NCI-H774 (cell line): ENCODE data around the gene DDX51.
"Not testable (repeated sequence)": the region's sequence is repeated elsewhere in the genome, so short reads cannot be mapped to it uniquely, and the experiment has no call there.

ENCODE experiments used
- DNase-seq: peaks from one replicate; lab custom pipeline; 2025; lab: John Stamatoyannopoulos, UW

The DDX51 gene

DNA sequence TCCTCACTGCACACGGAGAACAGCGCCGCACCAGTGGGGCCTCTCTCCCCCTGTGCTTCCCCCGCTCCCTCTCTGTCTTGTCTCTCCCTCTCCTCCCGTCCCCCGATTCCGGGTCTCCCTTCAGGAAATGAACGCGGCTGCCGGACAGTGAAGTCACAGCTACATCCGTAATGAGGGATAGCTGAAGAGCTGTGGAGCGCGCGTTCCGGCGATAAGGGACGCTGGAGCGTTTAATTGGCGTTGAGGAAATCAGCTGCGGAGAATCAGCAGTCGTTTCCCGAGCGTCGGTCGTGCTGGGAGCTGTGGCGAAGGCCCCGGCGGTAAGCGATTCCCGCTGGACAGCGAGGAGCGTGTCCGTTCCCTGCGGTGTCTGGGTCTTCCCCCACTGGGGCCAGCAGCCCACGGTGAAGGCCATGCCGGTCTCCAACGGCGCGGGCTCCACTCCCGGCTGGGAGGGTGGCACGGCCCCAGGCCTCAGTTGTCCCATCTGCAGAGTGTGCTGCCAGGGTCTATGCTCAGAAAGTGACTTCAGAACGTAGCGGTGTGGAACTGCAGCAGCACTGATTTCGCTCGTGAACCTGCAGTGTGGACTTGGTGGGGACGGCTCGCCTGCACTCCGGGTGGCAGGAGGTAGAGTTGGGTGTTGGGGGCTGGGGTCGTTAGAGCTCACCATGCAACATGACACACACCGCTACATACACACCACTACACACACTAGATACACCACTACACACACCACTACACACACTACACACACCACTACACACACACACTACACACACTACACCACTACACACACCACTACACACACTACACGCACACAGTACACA lies 11.0 kb upstream of the DDX51 start:
- no peak for DNase-seq

DNA sequence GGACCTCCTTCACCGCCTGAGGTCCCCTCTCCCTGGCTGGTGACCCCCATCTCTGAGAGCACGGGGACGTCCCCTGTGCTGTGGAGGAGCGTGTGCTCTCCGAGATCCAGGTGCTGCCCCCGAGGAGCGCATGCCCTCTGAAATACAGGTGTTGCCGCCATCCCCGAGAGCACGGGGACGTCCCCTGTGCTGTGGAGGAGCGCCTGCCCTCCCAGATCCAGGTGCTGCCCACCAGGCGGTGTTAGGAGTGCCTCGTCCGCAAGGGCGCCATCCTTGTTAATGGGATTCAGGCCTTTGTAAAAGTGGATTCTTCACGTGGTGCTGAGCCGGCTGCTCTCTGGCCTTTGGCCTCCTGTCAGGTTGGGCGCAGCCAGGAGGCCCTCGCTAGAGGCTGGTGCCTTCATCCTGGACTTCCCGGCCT lies 10.2 kb upstream of the DDX51 start:
- DNase-seq, result no peak

DNA sequence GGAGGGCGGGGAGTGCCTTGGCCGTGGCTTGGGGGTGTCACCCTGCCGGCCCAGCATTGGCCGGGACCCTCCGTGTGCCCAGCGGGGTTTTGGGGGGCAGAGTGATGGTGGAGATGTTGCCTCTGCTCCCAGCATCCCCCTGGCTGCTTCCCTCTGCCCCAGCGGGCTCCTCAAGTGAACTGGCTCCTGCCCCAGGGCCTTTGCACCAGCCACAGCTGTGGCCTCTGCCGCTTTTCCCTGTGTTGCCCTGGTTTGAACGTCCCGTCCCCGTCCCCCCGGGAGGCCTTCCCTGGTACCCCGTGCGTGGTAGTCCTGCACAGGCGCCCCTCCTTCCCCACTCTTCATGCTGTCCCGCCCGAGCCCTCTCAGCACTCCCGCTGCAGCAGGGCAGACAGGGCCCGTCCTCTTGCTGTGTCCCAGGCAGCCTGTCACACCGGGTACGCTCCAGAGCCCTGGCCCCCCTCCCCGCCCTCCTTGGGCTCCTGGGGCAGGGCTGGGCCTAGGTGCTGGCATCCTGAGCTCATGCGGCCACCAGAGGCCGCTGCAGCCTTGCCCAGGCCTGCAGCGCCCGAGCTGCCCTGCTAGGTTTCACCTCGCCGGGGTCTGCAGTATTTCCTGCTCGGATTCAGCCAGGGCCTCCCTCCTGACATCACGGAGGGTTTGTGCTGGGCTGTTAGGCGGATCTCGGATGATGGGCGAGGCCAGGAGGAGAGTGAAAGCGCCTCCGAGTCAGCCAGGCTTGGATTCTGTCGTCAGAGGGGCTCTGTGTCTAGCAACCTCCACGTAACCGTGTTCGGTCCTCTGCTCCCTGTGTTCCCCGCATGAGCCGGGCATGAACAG lies 9.6 kb upstream of the DDX51 start:
- DNase-seq, result peak; percentile 78

DNA sequence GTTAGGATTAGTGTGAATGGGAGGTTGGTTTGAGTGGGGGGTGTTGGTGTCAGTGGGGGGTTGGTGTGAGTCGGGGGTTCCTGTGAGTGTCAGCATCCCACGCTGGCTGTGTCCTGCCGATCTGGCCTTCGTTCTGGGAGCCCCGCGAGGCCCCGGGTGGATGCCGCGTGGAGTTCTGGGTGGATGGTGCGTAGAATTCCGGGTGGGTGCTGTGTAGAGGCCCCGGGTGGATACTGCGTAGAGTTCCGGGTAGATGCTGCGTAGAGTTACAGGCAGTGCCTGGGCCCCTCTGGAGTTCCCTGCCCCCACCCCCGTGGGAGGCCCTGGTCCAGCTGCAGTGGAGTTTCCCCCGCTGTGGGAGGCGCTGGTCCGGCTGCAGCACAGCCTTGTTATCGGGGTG lies 8.8 kb upstream of the DDX51 start:
- DNase-seq, result no peak

DNA sequence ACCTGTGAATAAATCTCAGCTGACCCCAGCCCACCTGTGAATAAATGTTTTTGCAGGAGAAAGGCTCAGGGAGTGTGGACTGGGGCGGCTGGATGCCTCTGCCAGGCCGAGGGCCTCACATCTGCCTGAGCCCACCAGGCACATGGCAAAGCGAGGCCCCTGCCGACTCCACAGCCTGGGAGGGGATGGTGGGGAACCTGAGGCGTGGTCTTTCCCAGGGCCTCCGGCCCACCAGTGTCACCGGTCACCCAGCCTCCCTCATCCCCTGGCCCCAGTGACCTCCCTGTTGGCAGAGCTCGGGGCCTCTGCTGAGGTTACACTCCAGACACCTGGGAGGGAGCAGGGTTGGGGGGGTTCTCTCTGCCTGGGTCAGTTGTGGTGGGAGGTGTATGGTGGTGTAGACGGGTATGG lies 8.3 kb upstream of the DDX51 start:
- DNase-seq, result no peak

DNA sequence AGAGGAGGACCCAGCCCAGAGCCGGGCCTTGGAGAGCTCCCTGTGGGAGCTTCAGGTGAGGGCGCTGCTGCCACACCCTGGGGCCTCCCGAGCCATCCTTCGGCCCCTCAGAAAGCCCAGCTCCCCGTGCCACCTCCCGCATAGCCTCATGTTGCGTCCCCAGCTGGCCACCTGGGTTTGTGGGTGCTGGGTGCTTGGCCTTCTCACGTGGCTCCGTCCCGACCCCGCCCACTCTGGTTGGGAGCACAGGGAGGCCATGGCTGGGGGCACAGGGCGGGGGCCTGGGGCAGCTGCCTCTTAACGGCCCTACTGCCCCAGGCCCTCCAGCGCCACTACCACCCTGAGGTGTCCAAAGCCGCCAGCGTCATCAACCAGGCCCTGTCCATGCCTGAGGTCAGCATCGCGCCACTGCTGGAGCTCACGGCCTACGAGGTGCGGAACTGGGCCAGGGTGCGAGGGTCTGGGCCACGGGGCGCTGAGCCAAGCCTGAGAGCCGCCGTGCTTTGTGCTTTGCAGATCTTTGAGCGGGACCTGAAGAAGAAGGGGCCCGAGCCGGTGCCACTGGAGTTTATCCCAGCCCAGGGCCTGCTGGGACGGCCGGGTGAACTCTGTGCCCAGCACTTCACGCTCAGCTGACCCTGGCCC lies 7.8 kb upstream of the DDX51 start:
- no peak for DNase-seq

DNA sequence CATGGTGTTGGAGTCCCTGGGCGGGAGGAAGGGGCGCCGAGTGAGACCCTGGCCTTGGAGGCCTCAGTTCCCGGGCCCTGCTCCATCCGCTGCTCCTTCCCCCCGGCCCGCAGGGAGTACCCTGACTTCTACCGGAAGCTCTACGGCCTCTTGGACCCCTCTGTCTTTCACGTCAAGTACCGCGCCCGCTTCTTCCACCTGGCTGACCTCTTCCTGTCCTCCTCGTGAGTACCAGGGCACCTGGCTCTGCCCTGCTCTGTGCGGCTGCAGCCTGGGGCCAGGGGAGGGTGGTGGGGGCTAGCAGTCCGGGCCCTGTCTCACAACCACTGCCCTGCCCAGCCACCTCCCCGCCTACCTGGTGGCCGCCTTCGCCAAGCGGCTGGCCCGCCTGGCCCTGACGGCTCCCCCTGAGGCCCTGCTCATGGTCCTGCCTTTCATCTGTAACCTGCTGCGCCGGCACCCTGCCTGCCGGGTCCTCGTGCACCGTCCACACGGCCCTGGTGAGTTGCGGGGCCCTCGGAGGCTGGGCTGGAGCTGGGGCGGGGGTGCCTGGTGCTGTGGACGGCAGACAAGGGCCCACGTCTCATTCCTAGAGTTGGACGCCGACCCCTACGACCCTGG lies 7.1 kb upstream of the DDX51 start:
- DNase-seq, result no peak

DNA sequence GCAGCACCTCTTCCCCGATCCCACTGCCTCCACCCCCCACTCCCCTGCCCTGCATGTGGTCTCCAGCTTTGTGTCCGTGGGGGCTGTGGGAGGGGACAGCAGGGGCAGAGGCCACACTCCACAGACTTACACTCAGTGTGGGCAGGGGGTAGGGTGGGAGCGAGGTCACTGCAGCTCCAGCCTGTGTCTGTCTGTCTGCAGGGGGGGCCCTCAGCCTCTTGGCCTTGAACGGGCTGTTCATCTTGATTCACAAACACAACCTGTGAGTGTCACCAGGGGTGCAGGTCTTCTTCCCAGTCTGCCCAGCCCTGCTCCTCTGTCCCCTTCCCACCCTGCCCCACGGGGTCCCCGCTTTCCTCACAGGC lies 6.6 kb upstream of the DDX51 start:
- no peak for DNase-seq

DNA sequence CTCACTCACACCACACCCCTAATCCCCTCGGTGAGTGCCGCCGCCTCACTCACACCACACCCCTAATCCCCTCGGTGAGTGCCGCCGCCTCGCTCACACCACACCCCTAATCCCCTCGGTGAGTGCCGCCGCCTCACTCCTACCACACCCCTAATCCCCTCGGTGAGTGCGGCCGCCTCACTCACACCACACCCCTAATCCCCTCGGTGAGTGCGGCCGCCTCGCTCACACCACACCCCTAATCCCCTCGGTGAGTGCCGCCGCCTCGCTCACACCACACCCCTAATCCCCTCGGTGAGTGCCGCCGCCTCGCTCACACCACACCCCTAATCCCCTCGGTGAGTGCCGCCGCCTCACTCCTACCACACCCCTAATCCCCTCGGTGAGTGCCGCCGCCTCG lies 5.4 kb upstream of the DDX51 start:
- DNase-seq, result not testable (repeated sequence)

DNA sequence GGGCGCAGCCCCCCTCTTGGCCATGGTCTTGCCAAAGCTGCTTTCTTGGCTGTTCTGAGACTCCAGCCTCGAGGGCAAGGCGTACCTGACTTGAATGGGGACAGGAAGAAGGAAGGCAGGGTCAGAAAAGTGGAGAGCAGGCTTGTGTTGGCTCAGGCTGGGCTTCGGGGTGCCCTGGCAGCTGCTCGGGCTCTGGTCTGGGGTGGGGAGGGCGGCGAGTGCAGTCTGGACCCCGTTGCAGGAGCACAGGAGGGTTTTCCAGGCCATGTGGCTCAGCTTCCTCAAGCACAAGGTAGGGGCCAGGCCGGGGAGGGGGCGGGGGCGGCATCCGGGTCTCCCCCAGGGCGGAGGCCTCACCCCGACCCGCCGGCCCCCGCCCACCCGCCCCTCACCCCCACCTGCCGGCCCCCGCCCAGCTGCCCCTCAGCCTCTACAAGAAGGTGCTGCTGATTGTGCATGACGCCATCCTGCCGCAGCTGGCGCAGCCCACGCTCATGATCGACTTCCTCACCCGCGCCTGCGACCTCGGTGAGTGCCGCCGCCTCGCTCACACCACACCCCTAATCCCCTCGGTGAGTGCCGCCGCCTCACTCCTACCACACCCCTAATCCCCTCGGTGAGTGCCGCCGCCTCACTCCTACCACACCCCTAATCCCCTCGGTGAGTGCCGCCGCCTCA lies 4.4 kb upstream of the DDX51 start:
- no peak for DNase-seq

DNA sequence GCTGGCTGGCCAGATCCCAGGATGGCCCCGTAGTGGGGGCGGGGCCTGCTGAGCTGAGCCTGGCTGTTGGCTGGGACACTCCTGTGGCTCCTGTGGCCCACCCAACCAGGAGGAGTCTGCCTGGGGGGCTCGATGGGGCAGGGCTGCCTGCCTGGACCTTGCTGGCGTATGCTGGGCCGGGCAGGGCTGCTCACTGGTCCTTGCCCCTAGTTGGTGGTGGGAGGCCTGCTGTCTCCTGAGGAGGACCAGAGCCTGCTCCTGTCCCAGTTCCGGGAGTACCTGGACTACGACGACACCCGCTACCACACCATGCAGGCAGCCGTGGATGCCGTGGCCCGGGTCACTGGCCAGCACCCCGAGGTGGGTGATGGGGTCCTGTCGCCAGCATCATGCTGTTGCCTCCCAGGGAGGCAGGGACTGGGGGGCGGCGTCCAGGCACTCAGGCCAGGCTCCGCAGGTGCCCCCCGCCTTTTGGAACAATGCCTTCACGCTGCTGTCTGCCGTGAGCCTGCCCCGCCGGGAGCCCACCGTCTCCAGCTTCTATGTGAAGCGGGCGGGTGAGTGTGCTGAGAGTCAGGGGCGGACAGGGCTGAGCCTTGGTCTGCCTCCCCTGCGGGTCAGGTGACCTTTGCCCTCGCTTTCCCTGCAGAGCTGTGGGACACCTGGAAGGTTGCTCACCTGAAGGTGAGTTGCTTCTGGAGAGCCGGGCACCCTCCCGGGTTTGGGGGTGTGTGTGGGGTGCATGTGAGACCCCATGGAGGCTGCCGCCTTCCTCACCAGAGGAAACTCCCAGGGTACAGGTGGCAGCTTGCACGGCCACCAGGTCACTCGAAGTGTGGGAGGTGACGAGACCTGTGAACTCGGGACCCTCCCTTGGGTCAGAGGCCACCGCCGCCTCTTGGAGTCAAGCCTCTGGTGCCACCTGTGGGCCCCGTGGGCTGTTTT lies 3.6 kb upstream of the DDX51 start:
- no peak for DNase-seq

DNA sequence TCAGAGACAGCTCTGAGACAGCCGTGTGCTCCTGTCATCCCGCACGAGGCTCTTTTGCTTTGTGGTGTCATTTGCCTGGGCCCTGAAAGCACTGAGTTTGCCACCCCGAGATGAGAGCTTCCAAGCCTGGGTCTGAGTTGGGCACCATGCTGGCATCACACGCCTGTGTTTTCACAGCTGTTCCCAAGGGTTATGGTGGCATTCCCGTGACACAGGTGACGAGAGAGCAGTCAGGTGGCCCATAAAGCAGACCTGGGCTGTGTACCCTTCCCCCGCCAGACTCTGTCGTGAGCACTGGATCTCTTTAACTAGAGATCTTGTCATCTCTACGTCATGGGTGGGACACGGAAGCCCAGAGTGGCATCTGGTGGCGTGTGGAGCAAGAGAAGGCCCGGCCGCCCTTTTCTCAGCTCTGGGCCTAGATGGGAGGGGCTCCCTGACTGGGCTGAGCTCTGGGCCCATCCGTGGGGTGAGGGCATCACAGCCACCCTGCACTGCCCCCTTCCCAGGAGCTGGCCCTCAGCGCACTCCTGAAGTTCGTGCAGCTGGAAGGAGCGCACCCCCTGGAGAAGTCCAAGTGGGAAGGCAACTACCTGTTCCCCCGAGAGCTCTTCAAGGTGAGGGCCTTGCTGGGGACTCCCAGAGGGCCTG lies 2.8 kb upstream of the DDX51 start:
- no peak for DNase-seq

DNA sequence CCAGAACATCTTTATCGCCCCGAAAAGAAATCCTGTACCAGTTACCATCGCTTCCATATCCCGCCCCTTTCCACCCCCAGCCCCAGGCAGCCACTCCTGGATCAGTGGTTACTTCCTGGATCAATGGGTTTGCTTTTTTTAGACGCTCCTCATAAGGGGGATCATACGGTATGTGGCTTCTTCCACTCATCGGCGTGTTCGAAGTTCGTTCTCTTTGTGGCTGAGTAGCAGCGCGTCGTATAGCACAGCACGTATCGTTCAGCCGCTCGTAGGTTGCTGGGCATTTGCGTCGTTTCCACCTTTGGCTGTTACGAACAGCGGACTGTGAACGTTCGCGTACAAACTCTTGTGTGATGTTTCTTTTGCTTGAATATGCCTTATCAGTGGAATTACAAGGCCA lies 2.0 kb upstream of the DDX51 start:
- no peak for DNase-seq

DNA sequence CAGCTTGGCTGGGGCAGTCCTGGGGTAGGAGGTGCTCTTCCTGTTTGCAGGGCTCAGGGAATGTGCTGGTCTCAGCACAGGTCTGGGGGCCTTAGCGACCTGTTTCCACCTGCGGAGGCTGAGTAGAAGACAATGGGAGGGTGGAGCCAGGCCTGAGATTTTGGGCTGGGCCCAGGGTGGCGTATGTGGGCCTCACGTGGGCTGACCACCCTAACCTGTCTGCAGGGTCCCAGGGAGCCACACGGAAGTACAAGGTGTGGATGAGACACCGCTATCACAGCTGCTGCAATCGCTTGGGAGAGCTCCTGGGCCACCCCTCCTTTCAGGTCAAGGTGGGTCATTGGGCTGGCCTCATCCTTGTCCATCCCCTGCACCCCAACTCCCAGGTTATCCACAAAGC lies 1.2 kb upstream of the DDX51 start:
- DNase-seq, result no peak

DNA sequence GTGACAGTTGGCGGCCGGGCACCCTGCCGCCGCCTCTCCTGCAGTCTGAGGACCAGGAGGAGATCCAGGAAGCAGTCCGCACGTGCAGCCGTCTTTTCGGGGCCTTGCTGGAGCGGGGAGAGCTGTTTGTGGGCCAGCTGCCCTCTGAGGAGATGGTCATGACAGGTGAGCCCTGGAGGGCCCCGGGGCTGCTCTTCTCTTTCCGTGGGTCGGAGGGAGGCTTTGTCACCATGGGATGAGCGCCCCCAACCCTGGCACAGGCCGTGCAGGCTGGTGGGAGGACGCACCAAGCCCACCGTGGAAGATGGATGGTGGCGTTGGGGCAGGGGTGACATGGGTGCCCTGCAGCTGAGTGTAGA lies 670 bp upstream of the DDX51 start:
- no peak for DNase-seq

DNA sequence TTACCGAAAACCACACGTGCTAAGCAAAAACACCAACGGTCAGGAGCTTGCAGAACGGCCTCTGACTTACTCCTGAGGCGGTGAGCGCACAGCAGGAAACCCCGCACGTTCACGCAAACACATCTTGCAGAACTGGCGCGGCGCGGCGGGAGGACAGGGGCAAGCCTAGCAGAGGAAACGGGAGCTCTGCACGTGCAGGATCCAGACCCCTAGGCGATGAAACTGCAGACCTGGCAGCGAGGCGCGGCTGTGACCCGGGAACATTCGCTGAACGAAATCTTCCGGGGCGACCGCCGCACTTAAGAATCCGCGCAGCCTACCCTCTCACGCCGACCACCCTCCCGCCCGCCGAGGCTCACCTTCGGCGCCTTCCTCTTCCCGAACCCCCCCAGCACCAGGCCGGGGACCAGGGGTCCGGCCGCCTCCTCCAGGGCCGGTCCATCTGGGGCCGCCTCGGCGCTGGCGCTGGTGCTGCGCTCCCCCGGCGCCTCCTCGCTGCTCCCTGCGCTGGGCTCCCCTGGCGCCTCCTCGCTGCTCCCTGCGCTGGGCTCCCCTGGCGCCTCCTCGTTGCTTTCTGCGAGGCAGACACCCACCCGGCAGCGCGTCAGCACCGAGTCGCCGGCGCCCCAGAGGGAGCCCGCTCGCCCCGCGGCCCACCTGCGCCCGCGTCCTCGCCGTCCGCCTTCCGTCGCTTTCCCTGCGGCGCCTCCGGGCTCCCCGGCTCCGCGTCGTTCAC lies 615 bp downstream of the DDX51 start:
- no peak for DNase-seq

DNA sequence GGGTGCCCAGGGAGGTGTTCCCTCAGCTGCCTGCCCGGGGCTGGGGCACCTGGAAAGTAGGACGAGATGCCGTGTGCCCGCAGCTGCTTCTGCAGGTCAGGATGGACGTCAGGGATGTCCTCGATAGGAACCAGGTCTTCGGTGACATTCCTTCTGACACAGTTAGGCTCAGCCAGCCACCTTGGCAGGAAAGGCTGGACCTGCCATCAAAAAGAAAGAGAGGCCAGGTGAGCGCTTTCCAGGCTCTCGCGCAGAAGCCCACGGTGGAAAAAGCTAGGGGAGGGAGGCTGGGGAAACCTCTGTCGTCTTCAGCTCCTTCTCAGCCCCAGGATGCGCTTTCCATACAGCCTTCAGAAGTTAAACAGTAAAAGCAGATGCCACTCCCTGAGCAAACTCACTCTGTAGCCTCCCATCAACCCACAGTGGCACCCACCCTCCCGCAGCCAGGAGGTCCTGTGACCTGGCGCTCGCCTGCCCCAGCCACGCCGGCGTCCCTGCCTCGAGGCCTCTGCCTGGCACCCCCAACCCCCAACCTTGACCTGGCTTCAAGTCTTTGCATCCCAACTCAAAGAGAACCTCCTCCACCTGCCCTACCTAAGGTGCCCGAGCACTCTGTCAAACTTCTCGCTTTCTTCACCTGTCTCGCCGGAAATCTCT lies 1.3 kb downstream of the DDX51 start:
- no peak for DNase-seq

DNA sequence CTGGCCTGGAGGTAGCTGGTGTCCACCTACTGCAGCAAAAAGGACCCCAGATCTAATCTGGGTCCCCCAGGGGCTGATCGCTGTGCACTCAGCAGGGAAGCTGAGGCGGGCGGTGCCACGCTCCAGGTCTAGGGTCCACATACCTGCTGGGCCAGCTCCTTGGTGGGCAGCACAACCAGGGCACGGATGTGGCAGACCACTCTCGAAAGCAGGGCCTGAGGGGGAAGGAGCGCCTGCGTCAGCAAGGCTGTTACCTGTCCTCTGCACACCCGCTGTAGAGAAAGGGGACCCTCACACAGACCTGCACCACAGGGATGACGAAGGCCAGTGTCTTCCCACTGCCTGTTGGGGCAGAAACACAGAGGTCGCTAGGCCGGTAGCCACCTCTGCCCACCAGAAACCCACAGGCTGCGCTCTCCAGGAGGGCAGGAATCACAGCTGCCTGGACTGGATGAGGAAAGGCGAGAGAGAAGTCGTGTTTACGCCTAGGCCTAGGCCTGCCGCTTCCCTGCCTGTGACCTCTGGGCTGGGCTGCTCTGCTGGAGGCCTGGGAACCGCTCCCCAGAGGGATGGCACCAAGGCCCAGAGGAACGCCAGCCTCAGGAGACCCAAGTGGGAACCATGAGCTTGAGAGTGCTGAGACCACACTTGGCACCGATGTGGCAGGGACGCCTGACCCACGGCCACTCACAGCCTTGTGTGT lies 2.0 kb downstream of the DDX51 start:
- no peak for DNase-seq
